ENCODE measurements around the gene AQP6. TPM values are rescaled to one million over a fixed set of nuclear protein-coding genes. Genes with fewer than 3 reads are reported as not detected.
A peak's percentile ranks its signal among the peaks of the same experiment; 100 is the strongest.

Gene AQP6
- total RNA-seq, 1 experiment from 2014 or later: 0.09 TPM

GRCh38 chr12:49936925-49937324 is 35.8 kb upstream of the AQP6 start:
- Mint-ChIP-seq H3K27me3 (ENCODE audit: low read depth) (no peaks in the 10 kb centered on the region; the same call in 1 of the 2 replicates), H3K27ac (no peak overlapping the region), H3K4me3 (no peak overlapping the region), H3K9me3 (no peaks in the 10 kb centered on the region), H3K36me3 (no peaks in the 10 kb centered on the region), H3K4me1 (peaks cover 10% of the 10 kb centered on the region)
- POLR2A ChIA-PET: no interaction called here
- CTCF ChIA-PET: interaction anchor here (1.2 to 4.6 kb wide), 3 partner anchors 9 to 70 kb away, joined by 8 to 30 read pairs (median 9); no protein-coding TSS in a partner anchor
- ATAC-seq (no peak), DNase-seq (ENCODE audit: low spot score) (no peak)
- TF ChIP-seq, protein P1, sequence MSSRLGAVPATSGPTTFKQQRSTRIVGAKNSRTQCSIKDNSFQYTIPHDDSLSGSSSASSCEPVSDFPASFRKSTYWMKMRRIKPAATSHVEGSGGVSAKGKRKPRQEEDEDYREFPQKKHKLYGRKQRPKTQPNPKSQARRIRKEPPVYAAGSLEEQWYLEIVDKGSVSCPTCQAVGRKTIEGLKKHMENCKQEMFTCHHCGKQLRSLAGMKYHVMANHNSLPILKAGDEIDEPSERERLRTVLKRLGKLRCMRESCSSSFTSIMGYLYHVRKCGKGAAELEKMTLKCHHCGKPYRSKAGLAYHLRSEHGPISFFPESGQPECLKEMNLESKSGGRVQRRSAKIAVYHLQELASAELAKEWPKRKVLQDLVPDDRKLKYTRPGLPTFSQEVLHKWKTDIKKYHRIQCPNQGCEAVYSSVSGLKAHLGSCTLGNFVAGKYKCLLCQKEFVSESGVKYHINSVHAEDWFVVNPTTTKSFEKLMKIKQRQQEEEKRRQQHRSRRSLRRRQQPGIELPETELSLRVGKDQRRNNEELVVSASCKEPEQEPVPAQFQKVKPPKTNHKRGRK (CRISPR knock-in tag; IDR thresholded peaks at IDR 0.05; ENCODE audit: borderline replicate concordance): no peak
- TF ChIP-seq CREB1 (CRISPR knock-in tag; IDR thresholded peaks at IDR 0.05) (no peak), FOXJ3 (CRISPR knock-in tag; IDR thresholded peaks at IDR 0.05; ENCODE audit: borderline replicate concordance) (no peak), CBFB (CRISPR knock-in tag; IDR thresholded peaks at IDR 0.05; ENCODE audit: low read depth) (no peak), ETV6 (CRISPR knock-in tag; IDR thresholded peaks at IDR 0.05) (no peak), MXD4 (CRISPR knock-in tag; IDR thresholded peaks at IDR 0.05; ENCODE audit: borderline replicate concordance) (no peak), ZNF219 (CRISPR knock-in tag; IDR thresholded peaks at IDR 0.05; ENCODE audit: borderline replicate concordance) (no peak), FOXP4 (CRISPR knock-in tag; IDR thresholded peaks at IDR 0.05) (no peak), NFYB (CRISPR knock-in tag; conservative IDR thresholded peaks at IDR 0.05; ENCODE audit: low read depth) (no peak)

DNA sequence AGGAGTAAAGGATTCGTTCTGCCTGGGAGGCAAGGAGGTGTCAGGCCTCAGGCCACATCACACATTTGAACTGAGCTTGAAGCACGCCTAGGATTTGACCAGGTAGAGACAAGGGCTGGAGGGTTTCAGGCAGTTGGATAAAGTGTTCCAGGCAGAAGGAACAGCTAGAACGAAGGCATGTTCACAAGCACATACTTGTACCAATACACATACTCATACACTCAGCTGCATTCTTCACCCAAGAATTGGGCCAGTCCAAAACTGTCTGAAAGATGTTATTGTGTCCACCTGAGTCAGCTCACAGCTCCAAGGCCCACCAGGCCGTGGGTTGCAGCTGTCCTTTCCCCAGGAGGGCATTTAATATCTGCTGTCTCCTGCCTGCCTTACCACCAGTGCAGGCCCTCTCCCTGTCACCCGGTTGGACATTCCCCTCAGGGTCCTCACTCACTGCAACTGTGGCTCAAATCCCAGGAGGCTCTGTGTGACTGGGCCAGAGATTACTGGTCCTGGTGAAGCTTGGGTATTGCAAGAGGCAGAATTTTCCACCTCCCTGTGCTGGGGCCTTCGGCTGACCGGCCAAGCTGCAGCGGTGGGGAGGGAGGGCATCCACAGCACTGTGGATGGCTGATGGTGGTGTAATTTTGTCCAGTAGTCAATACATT is 35.0 kb upstream of the AQP6 start:
- ATAC-seq (no peak), DNase-seq (ENCODE audit: low spot score) (no peak)
- Mint-ChIP-seq H3K4me3 (no peak overlapping the region), H3K4me1 (peaks cover 16% of the 10 kb centered on the region), H3K36me3 (no peaks in the 10 kb centered on the region), H3K27ac (peak overlapping the region; percentile 66; the same call in 1 of the 2 replicates), H3K27me3 (ENCODE audit: low read depth) (no peaks in the 10 kb centered on the region; the same call in 1 of the 2 replicates), H3K9me3 (no peaks in the 10 kb centered on the region)
- ChIA-PET POLR2A (no interaction called here), CTCF (interaction anchor here (0.6 to 4.6 kb wide), 5 partner anchors 8 to 73 kb away, joined by 3 to 30 read pairs (median 8); no protein-coding TSS in a partner anchor)
- TF ChIP-seq ZNF121 (CRISPR knock-in tag; IDR thresholded peaks at IDR 0.05) (no peak), ZMAT4 (CRISPR knock-in tag; IDR thresholded peaks at IDR 0.05) (no peak), MAX (CRISPR knock-in tag; IDR thresholded peaks at IDR 0.05) (no peak), GABPB1 (CRISPR knock-in tag; IDR thresholded peaks at IDR 0.05) (no peak), ZNF317 (CRISPR knock-in tag; IDR thresholded peaks at IDR 0.05; ENCODE audit: borderline replicate concordance, low read depth) (no peak), TCF7 (CRISPR knock-in tag; IDR thresholded peaks at IDR 0.05; ENCODE audit: low read depth) (no peak), JAZF1 (CRISPR knock-in tag; IDR thresholded peaks at IDR 0.05) (no peak)
- TF ChIP-seq, protein P2, sequence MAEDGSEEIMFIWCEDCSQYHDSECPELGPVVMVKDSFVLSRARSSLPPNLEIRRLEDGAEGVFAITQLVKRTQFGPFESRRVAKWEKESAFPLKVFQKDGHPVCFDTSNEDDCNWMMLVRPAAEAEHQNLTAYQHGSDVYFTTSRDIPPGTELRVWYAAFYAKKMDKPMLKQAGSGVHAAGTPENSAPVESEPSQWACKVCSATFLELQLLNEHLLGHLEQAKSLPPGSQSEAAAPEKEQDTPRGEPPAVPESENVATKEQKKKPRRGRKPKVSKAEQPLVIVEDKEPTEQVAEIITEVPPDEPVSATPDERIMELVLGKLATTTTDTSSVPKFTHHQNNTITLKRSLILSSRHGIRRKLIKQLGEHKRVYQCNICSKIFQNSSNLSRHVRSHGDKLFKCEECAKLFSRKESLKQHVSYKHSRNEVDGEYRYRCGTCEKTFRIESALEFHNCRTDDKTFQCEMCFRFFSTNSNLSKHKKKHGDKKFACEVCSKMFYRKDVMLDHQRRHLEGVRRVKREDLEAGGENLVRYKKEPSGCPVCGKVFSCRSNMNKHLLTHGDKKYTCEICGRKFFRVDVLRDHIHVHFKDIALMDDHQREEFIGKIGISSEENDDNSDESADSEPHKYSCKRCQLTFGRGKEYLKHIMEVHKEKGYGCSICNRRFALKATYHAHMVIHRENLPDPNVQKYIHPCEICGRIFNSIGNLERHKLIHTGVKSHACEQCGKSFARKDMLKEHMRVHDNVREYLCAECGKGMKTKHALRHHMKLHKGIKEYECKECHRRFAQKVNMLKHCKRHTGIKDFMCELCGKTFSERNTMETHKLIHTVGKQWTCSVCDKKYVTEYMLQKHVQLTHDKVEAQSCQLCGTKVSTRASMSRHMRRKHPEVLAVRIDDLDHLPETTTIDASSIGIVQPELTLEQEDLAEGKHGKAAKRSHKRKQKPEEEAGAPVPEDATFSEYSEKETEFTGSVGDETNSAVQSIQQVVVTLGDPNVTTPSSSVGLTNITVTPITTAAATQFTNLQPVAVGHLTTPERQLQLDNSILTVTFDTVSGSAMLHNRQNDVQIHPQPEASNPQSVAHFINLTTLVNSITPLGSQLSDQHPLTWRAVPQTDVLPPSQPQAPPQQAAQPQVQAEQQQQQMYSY (CRISPR knock-in tag; IDR thresholded peaks at IDR 0.05): no peak
- TF ChIP-seq, protein P3, sequence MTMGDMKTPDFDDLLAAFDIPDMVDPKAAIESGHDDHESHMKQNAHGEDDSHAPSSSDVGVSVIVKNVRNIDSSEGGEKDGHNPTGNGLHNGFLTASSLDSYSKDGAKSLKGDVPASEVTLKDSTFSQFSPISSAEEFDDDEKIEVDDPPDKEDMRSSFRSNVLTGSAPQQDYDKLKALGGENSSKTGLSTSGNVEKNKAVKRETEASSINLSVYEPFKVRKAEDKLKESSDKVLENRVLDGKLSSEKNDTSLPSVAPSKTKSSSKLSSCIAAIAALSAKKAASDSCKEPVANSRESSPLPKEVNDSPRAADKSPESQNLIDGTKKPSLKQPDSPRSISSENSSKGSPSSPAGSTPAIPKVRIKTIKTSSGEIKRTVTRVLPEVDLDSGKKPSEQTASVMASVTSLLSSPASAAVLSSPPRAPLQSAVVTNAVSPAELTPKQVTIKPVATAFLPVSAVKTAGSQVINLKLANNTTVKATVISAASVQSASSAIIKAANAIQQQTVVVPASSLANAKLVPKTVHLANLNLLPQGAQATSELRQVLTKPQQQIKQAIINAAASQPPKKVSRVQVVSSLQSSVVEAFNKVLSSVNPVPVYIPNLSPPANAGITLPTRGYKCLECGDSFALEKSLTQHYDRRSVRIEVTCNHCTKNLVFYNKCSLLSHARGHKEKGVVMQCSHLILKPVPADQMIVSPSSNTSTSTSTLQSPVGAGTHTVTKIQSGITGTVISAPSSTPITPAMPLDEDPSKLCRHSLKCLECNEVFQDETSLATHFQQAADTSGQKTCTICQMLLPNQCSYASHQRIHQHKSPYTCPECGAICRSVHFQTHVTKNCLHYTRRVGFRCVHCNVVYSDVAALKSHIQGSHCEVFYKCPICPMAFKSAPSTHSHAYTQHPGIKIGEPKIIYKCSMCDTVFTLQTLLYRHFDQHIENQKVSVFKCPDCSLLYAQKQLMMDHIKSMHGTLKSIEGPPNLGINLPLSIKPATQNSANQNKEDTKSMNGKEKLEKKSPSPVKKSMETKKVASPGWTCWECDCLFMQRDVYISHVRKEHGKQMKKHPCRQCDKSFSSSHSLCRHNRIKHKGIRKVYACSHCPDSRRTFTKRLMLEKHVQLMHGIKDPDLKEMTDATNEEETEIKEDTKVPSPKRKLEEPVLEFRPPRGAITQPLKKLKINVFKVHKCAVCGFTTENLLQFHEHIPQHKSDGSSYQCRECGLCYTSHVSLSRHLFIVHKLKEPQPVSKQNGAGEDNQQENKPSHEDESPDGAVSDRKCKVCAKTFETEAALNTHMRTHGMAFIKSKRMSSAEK (CRISPR knock-in tag; IDR thresholded peaks at IDR 0.05; ENCODE audit: borderline replicate concordance): no peak
- TF ChIP-seq, protein P4, sequence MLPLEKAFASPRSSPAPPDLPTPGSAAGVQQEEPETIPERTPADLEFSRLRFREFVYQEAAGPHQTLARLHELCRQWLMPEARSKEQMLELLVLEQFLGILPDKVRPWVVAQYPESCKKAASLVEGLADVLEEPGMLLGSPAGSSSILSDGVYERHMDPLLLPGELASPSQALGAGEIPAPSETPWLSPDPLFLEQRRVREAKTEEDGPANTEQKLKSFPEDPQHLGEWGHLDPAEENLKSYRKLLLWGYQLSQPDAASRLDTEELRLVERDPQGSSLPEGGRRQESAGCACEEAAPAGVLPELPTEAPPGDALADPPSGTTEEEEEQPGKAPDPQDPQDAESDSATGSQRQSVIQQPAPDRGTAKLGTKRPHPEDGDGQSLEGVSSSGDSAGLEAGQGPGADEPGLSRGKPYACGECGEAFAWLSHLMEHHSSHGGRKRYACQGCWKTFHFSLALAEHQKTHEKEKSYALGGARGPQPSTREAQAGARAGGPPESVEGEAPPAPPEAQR (CRISPR knock-in tag; IDR thresholded peaks at IDR 0.05): no peak

All from WTC11 (cell line).